Stimulated activated CD4-positive, alpha-beta T cell treated with anti-CD3 and anti-CD28 coated beads, TNF-alpha, amount 100 ng/mL, for 4 hours (primary cell): Measurements from ENCODE around the gene HAGHL.

Experiments used
- DNase-seq, 3 experiments: peaks; one replicate each; pipeline ENCODE4 v3.0.0-alpha.2; 2020; ENCODE audit warnings: low read depth in 3 of 3

Gene HAGHL

GRCh38 chr16:726438-727290 lies at the start of gene HAGHL, which contains the start of gene CCDC78:
Gene HAGHL (plus strand): TSS chr16:727106. CDS start chr16:727510, 404 bp downstream.
Gene CCDC78 (minus strand): TSS chr16:726443. CDS start chr16:726367, 76 bp downstream.
- DNase-seq = peak in 1 of 3 experiments; percentile 42

- DNase-seq = no peak
These were observed 49.4 kb upstream of the HAGHL start for GRCh38 chr16:677316-678190.

- DNase-seq = no peak
These were observed 48.6 kb upstream of the HAGHL start for GRCh38 chr16:678209-678857.

GRCh38 chr16:678858-679813 lies 47.8 kb upstream of the HAGHL start:
- DNase-seq = peak in 1 of 3 experiments; percentile 40

- DNase-seq = peak; percentile 85
These were observed 46.9 kb upstream of the HAGHL start, which contains the start of gene STUB1 for GRCh38 chr16:679814-680624. Gene STUB1 (plus strand): TSS chr16:680410. CDS start chr16:680526, 116 bp downstream.

- DNase-seq = no peak
These were observed 46.3 kb upstream of the HAGHL start for GRCh38 chr16:680625-680945.

- no peak for DNase-seq
These were observed 45.8 kb upstream of the HAGHL start for GRCh38 chr16:680967-681745.

- DNase-seq = no peak
These were observed 45.0 kb upstream of the HAGHL start for GRCh38 chr16:681746-682427.

GRCh38 chr16:682493-683395 lies 44.2 kb upstream of the HAGHL start:
- no peak for DNase-seq

GRCh38 chr16:683396-684070 lies 43.4 kb upstream of the HAGHL start:
- no peak for DNase-seq

GRCh38 chr16:684071-684794 lies 42.7 kb upstream of the HAGHL start, which contains the start of gene JMJD8:
Gene JMJD8 (minus strand): TSS chr16:684334. CDS start chr16:684319, 15 bp downstream.
- DNase-seq = peak; percentile 92 to 95 (median 92)

- no peak for DNase-seq
These were observed 41.8 kb upstream of the HAGHL start for GRCh38 chr16:684961-685696.

GRCh38 chr16:685967-686366 lies 40.9 kb upstream of the HAGHL start:
- no peak for DNase-seq

- no peak for DNase-seq
These were observed 40.2 kb upstream of the HAGHL start for GRCh38 chr16:686459-687260.

GRCh38 chr16:687499-687898 lies 39.4 kb upstream of the HAGHL start:
- DNase-seq = no peak
